Activated naive CD4-positive, alpha-beta T cell treated with anti-CD3 and anti-CD28 coated beads, Interleukin-2, amount 10 ng/mL, durations not matched to agents 5 hours and 36 hours (primary cell): ENCODE results near the gene POLR1A. TPM values are rescaled to one million over a fixed set of nuclear protein-coding genes. Genes with fewer than 3 reads are reported as not detected.

Source experiments
- total RNA-seq, 2 experiments: library from RNA; stranded (reverse); gene quantifications; one replicate each; pipeline ENCODE4 v1.2.3, GENCODE V29; 2021

The POLR1A gene
- total RNA-seq: 10 to 100 TPM; 28.0 to 34.9 TPM

GRCh38 chr2:86105252-86105968 is at the start of gene POLR1A:
POLR1A (minus strand) TSS chr2:86105886; CDS start chr2:86105776, 110 bp downstream.

GRCh38 chr2:86105969-86106945 is 571 bp upstream of the POLR1A start, which contains the start of gene PTCD3:
PTCD3 (plus strand) TSS chr2:86106235; CDS start chr2:86106248, 13 bp downstream.

Other genes with a start within 250 kb of the POLR1A start
- gene ST3GAL5, start 216.9 kb downstream of the POLR1A start, total RNA-seq: 10 to 100 TPM; 67.1 to 69.0 TPM
- gene PTCD3, start 349 bp upstream of the POLR1A start, total RNA-seq: 100 to 1,000 TPM; 136 to 139 TPM
- gene IMMT, start 89.6 kb upstream of the POLR1A start, total RNA-seq: 100 to 1,000 TPM; 137 to 142 TPM
- 10 to 100 TPM; 43.0 to 46.0 TPM for gene MRPL35, start 93.6 kb upstream of the POLR1A start, total RNA-seq
- under 1 TPM; 0.28 to 0.39 TPM for gene REEP1, start 231.7 kb upstream of the POLR1A start, total RNA-seq